Loucy (cell line): Measurements from ENCODE around the gene BTBD9.

ENCODE experiments used
- H2AFZ ChIP-seq: fragments of 200-600 bp; sonication (generic); 2 replicates; pipeline ENCODE4 v1.6.0; 2016; ENCODE audit warnings: antibody characterized with exemption, mild to moderate bottlenecking, low read length, moderate library complexity
- H3F3A ChIP-seq: fragments of 200-600 bp; 2 replicates; pipeline ENCODE4 v1.6.0; 2016; ENCODE audit warnings: antibody characterized with exemption, low read depth, mild to moderate bottlenecking
- H3K27me3 ChIP-seq: fragments of 200-600 bp; sonication (generic); 2 replicates; pipeline ENCODE4 v1.6.1; 2014; ENCODE audit warnings: low read length, mild to moderate bottlenecking; ENCODE audit not compliant: insufficient read depth, poor library complexity, severe bottlenecking
- H3K36me3 ChIP-seq: fragments of 200-600 bp; sonication (generic); 2 replicates; pipeline ENCODE4 v1.6.1; 2016; ENCODE audit warnings: low read length; ENCODE audit not compliant: insufficient read depth
- H3K4me1 ChIP-seq: fragments of 200-600 bp; sonication (generic); 2 replicates; pipeline ENCODE4 v1.5.1; 2014; ENCODE audit warnings: low read length, mild to moderate bottlenecking; ENCODE audit not compliant: insufficient read depth, poor library complexity, severe bottlenecking
- H3K4me2 ChIP-seq: fragments of 200-600 bp; sonication (generic); 2 replicates; pipeline ENCODE4 v1.6.0; 2014; ENCODE audit warnings: antibody characterized with exemption, low read length, low read depth, mild to moderate bottlenecking; ENCODE audit not compliant: poor library complexity, severe bottlenecking
- H3K4me3 ChIP-seq: fragments of 200-600 bp; sonication (generic); 2 replicates; pipeline ENCODE4 v1.5.1; 2014; ENCODE audit warnings: low read length, mild to moderate bottlenecking, mixed read lengths; ENCODE audit not compliant: poor library complexity, severe bottlenecking
- H3K79me2 ChIP-seq: fragments of 200-600 bp; sonication (generic); 2 replicates; pipeline ENCODE4 v1.6.1; 2014; ENCODE audit warnings: low read length; ENCODE audit not compliant: insufficient read depth
- H3K9ac ChIP-seq: fragments of 200-600 bp; sonication (generic); 2 replicates; pipeline ENCODE4 v1.6.0; 2014; ENCODE audit warnings: mild to moderate bottlenecking, low read depth, low read length, moderate library complexity; ENCODE audit not compliant: poor library complexity, severe bottlenecking
- H3K9me2 ChIP-seq: fragments of 200-600 bp; sonication (generic); replicated peaks from 2 replicates; pipeline ENCODE4 v1.6.1; 2016; ENCODE audit warnings: low read depth, low read length, mixed read lengths
- H3K9me3 ChIP-seq: fragments of 200-600 bp; sonication (generic); 2 replicates; pipeline ENCODE4 v1.6.1; 2014; ENCODE audit warnings: mild to moderate bottlenecking, antibody characterized with exemption, low read length, low read depth; ENCODE audit not compliant: insufficient read depth
- H4K20me1 ChIP-seq: fragments of 200-600 bp; sonication (generic); 2 replicates; pipeline ENCODE4 v1.6.0; 2014; ENCODE audit warnings: antibody characterized with exemption, low read length, mild to moderate bottlenecking; ENCODE audit not compliant: insufficient read depth, poor library complexity, severe bottlenecking
- EZH2phosphoT487 ChIP-seq: fragments of 200-600 bp; IDR thresholded peaks from 2 replicates; pipeline ENCODE4 v1.6.1; 2018; ENCODE audit warnings: antibody characterized with exemption, mild to moderate bottlenecking, moderate library complexity, borderline replicate concordance
- TF ChIP-seq, protein P1 (sequence below): fragments of 200-600 bp; sonication (generic); conservative IDR thresholded peaks from 2 replicates; pipeline ENCODE4 v1.5.1; 2014; ENCODE audit warnings: mild to moderate bottlenecking, antibody characterized with exemption, low read length

Gene BTBD9

DNA sequence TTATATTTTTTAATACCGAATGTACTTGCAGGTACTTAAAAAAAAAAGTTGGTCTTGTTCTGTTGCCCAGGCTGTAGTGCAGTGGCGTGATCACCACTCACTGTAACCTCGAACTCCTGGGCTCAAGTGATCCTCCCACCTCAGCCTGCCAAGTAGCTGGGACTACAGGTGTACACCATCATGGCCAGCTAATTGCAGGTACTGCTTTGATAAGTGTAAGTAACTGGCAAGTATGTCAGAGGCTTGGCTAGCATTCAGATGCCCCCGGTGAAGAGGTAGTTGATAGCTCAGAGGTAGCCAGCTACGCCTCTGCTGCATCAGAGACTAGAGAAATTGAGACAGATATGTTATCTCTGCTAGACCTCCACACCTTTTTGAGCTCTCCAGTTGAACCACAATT, 40.5 kb downstream of the BTBD9 start:
- no peak overlapping the region for H3K4me2 ChIP-seq
- H3K9ac ChIP-seq = no peak overlapping the region
- no peaks in the 10 kb centered on the region for H3K9me2 ChIP-seq
- TF ChIP-seq, protein P1, sequence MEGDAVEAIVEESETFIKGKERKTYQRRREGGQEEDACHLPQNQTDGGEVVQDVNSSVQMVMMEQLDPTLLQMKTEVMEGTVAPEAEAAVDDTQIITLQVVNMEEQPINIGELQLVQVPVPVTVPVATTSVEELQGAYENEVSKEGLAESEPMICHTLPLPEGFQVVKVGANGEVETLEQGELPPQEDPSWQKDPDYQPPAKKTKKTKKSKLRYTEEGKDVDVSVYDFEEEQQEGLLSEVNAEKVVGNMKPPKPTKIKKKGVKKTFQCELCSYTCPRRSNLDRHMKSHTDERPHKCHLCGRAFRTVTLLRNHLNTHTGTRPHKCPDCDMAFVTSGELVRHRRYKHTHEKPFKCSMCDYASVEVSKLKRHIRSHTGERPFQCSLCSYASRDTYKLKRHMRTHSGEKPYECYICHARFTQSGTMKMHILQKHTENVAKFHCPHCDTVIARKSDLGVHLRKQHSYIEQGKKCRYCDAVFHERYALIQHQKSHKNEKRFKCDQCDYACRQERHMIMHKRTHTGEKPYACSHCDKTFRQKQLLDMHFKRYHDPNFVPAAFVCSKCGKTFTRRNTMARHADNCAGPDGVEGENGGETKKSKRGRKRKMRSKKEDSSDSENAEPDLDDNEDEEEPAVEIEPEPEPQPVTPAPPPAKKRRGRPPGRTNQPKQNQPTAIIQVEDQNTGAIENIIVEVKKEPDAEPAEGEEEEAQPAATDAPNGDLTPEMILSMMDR = no peak
- no peak for TF ChIP-seq EZH2phosphoT487
- H3K27me3 ChIP-seq = no peaks in the 10 kb centered on the region
- no peaks in the 10 kb centered on the region for H4K20me1 ChIP-seq
- no peaks in the 10 kb centered on the region for H3F3A ChIP-seq
- no peaks in the 10 kb centered on the region for H3K79me2 ChIP-seq
- no peaks in the 10 kb centered on the region for H3K4me1 ChIP-seq
- H2AFZ ChIP-seq = no peak overlapping the region
- H3K9me3 ChIP-seq = no peaks in the 10 kb centered on the region
- H3K36me3 ChIP-seq = no peaks in the 10 kb centered on the region
- H3K4me3 ChIP-seq = no peak overlapping the region

DNA sequence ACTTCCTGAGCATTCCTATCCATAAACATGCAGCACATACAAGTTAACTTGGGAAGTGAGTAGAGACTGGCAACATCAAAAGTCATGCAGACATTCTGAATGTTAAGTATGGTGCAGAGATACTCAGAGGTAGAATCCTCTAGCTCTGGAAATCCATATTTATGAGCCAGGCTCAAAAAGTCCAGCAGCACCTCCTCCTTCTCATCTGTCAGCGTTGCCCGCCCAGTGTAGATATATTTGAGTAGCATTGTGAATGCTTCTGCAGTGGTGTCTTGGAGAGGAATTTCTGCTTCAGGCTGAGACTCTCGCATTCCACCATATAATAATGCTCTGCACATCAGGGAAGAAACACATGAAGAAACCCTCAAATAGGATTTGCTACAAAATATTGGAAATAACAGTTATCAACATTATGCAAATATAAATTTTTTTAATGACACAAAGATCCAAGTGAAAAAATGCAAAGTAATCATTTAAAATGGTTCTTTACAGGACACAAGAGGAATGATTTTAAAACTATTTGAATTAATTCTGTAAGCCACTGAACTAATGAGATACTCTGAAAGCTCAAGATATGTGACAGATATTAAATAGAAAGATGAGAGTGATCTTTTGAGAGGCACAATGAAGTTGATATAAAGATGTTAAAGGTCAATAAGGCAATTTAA, 45.6 kb downstream of the BTBD9 start:
- H3K4me1 ChIP-seq = no peaks in the 10 kb centered on the region
- H3K4me3 ChIP-seq = no peak overlapping the region
- H3K36me3 ChIP-seq = peaks cover 11% of the 10 kb centered on the region; the same call in 1 of the 2 replicates
- no peaks in the 10 kb centered on the region for H3K9me2 ChIP-seq
- no peaks in the 10 kb centered on the region for H4K20me1 ChIP-seq
- no peaks in the 10 kb centered on the region for H3K27me3 ChIP-seq
- no peaks in the 10 kb centered on the region for H3F3A ChIP-seq
- no peaks in the 10 kb centered on the region for H3K79me2 ChIP-seq
- no peak overlapping the region for H2AFZ ChIP-seq
- no peaks in the 10 kb centered on the region for H3K9me3 ChIP-seq
- TF ChIP-seq, protein P1 = no peak
- no peak for TF ChIP-seq EZH2phosphoT487
- no peak overlapping the region for H3K9ac ChIP-seq
- no peak overlapping the region for H3K4me2 ChIP-seq

DNA sequence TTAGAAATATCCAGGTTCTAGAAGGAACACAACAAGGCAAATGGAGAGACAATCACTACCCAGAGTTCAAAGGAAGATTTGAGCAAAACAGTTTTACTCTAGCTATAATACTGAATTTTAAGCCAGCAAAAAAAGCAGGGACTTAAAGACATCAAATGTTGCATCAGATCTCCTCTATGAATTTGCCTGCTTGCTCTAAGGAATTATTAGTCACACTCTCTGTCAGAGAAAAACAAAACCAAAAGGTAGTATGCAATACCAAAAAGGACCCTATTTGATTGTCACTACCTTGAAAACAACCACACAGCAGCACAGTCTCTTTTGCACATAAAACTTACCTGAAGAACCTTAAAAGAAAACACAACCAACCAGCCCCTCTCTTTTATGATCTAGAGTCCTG, 46.3 kb downstream of the BTBD9 start:
- H3K4me2 ChIP-seq = no peak overlapping the region
- H3K9me3 ChIP-seq = no peaks in the 10 kb centered on the region
- H3K4me3 ChIP-seq = no peak overlapping the region
- no peaks in the 10 kb centered on the region for H4K20me1 ChIP-seq
- H3K9ac ChIP-seq = no peak overlapping the region
- H3K27me3 ChIP-seq = no peaks in the 10 kb centered on the region
- H3K4me1 ChIP-seq = no peaks in the 10 kb centered on the region
- no peaks in the 10 kb centered on the region for H3K9me2 ChIP-seq
- H3F3A ChIP-seq = no peaks in the 10 kb centered on the region
- no peak overlapping the region for H2AFZ ChIP-seq
- TF ChIP-seq EZH2phosphoT487 = no peak
- TF ChIP-seq, protein P1 = no peak
- peaks cover 11% of the 10 kb centered on the region; the same call in 1 of the 2 replicates for H3K36me3 ChIP-seq
- no peaks in the 10 kb centered on the region for H3K79me2 ChIP-seq
